Measurements from ENCODE around the gene PTPRD. TPM values are rescaled to one million over a fixed set of nuclear protein-coding genes. Genes with fewer than 3 reads are reported as not detected.

The PTPRD gene
- total and polyA plus RNA-seq, 10 donors = 0.08 to 11.7 (median 2.9) TPM

DNA sequence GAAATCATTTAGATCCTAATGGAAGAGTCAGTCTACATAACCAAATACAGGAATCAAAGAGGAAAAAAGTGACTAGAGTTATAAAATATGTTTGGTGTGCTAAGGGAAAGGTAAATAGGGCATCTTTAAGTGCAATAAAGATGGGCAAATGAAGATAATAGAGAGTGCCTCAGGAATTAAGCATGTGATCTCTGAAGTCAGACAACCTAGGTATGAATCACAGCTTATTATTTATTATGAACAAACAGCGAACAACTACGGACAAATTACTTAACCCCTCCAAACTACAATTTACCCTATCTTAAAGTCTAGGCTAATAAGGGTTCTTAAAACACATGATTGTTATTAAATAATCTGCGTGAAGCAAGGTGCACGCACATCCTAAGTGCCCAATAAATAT lies 1903.1 kb downstream of the PTPRD start:
- Histone ChIP-seq H3K4me3 (no peak overlapping the region), H3K27ac (no peak overlapping the region), H3K4me1 (no peaks in the 10 kb centered on the region), H3K27me3 (replicated peaks in 1 of 7) (no peaks in the 10 kb centered on the region), H3K9me3 (no peaks in the 10 kb centered on the region), H3K36me3 (no peaks in the 10 kb centered on the region)
- no peak for DNase-seq
- TF ChIP-seq POLR2AphosphoS5 (IDR thresholded peaks at IDR 0.05) (no peak), POLR2A (IDR thresholded peaks at IDR 0.05) (no peak)
- TF ChIP-seq, protein P1, sequence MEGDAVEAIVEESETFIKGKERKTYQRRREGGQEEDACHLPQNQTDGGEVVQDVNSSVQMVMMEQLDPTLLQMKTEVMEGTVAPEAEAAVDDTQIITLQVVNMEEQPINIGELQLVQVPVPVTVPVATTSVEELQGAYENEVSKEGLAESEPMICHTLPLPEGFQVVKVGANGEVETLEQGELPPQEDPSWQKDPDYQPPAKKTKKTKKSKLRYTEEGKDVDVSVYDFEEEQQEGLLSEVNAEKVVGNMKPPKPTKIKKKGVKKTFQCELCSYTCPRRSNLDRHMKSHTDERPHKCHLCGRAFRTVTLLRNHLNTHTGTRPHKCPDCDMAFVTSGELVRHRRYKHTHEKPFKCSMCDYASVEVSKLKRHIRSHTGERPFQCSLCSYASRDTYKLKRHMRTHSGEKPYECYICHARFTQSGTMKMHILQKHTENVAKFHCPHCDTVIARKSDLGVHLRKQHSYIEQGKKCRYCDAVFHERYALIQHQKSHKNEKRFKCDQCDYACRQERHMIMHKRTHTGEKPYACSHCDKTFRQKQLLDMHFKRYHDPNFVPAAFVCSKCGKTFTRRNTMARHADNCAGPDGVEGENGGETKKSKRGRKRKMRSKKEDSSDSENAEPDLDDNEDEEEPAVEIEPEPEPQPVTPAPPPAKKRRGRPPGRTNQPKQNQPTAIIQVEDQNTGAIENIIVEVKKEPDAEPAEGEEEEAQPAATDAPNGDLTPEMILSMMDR (IDR thresholded peaks at IDR 0.05 in 8 of 11, conservative IDR thresholded peaks at IDR 0.05 in 3 of 11) = no peak
- intact Hi-C loops (cut with DNase I; ENCODE audit: low total_unique reads) = no loop called here
- WGBS, 5 donors = 90 to 98% (median 93%) methylated on average over 4 of the region's 4 CpGs

DNA sequence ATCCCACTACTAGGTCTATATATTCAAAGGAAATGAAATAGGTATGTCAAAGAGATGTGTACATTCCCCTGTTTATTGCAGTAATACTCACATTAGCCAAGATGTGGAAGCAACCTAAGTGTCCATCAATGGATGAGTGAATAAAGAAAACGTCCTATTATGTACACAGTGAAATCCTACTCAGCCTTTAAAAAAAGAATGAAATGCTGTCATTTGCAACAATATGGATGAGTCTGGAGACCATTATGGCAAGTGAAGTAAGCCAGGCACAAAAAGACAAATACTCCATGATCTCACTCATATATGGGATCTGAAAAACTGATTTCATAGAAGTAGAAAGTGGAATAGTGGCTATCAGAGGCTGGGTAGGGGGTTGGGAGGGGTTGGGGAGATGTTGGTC lies 1904.1 kb downstream of the PTPRD start:
- H3K36me3 ChIP-seq = no peaks in the 10 kb centered on the region
- no peaks in the 10 kb centered on the region for H3K9me3 ChIP-seq
- TF ChIP-seq, protein P1 (IDR thresholded peaks at IDR 0.05 in 8 of 11, conservative IDR thresholded peaks at IDR 0.05 in 3 of 11) = no peak
- TF ChIP-seq POLR2A (IDR thresholded peaks at IDR 0.05) = no peak
- no peak for TF ChIP-seq POLR2AphosphoS5 (IDR thresholded peaks at IDR 0.05)
- WGBS, 5 donors = 58 to 83% (median 73%) methylated on average over 1 of the region's 1 CpG
- H3K27ac ChIP-seq = no peak overlapping the region
- no peak overlapping the region for H3K4me3 ChIP-seq
- H3K4me1 ChIP-seq = no peaks in the 10 kb centered on the region
- DNase-seq = no peak
- peaks cover 0 to 5% (median 0%) of the 10 kb centered on the region in 7 donors for H3K27me3 ChIP-seq (replicated peaks in 1 of 7)
- intact Hi-C loops (cut with DNase I; ENCODE audit: low total_unique reads) = no loop called here

DNA sequence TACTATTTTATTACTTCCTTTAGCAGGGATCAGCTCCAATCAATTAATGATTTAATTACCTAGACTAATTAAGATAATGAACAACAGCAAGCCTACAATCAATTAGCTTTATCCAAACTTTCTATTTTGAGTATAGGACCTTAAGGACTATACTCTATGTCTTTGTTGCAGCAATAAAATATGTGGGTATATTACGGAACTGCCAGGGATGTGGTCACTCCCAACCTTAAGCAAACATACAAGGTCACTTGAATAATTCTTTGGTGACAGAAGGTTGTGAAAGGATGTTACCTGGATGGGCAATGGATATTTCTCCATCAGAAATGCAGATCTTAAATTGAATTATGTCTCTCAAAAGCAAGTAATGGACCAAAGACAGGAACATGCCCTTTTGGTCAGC lies 1905.8 kb downstream of the PTPRD start:
- Histone ChIP-seq H3K4me1 (no peaks in the 10 kb centered on the region), H3K27me3 (replicated peaks in 1 of 7) (peaks cover 0 to 5% (median 0%) of the 10 kb centered on the region in 7 donors), H3K4me3 (no peak overlapping the region), H3K27ac (no peak overlapping the region), H3K36me3 (no peaks in the 10 kb centered on the region), H3K9me3 (no peaks in the 10 kb centered on the region)
- 76 to 98% (median 88%) methylated on average over 1 of the region's 1 CpG for WGBS, 5 donors
- intact Hi-C loops (cut with DNase I; ENCODE audit: low total_unique reads) = no loop called here
- TF ChIP-seq POLR2A (IDR thresholded peaks at IDR 0.05) (no peak), POLR2AphosphoS5 (IDR thresholded peaks at IDR 0.05) (no peak)
- TF ChIP-seq, protein P1 (IDR thresholded peaks at IDR 0.05 in 8 of 11, conservative IDR thresholded peaks at IDR 0.05 in 3 of 11) = no peak
- DNase-seq = no peak

DNA sequence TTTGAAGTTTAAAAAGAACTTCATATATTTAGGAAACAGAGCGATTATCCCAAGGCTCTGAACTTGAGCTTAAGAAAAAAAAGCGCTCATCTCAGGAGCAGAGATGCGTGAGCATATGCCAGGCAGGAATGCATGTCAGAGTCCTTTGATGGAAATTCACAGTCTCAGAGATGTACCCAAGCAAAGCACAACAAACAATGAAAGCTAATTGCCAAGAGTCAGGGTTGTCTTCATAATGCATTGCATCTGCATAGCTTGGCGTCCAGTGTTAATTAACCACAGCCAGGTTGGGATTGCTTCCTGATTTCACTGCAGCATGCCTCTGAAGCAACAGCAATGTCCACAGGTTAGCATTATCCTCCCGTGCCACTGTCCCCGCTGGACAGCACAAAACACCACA lies 1906.3 kb downstream of the PTPRD start:
- no peaks in the 10 kb centered on the region for H3K4me1 ChIP-seq
- intact Hi-C loops (cut with DNase I; ENCODE audit: low total_unique reads) = no loop called here
- no peaks in the 10 kb centered on the region for H3K36me3 ChIP-seq
- no peak overlapping the region for H3K4me3 ChIP-seq
- H3K27ac ChIP-seq = no peak overlapping the region
- no peak for DNase-seq
- H3K9me3 ChIP-seq = no peaks in the 10 kb centered on the region
- 85 to 95% (median 87%) methylated on average over 6 of the region's 6 CpGs for WGBS, 5 donors
- peaks cover 0 to 5% (median 0%) of the 10 kb centered on the region in 7 donors for H3K27me3 ChIP-seq (replicated peaks in 1 of 7)
- TF ChIP-seq POLR2AphosphoS5 (IDR thresholded peaks at IDR 0.05) (no peak), POLR2A (IDR thresholded peaks at IDR 0.05) (no peak)
- TF ChIP-seq, protein P1 (IDR thresholded peaks at IDR 0.05 in 8 of 11, conservative IDR thresholded peaks at IDR 0.05 in 3 of 11) = no peak
